ENCODE data around the gene PPP2R1B.

Gene PPP2R1B

GRCh38 chr11:111698852-111699559 lies 67.2 kb downstream of the PPP2R1B start:
- Histone ChIP-seq H3K27me3 (ENCODE audit: insufficient read depth, poor library complexity, severe bottlenecking) (no peaks in the 10 kb centered on the region), H3K27ac (replicated peaks) (no peak overlapping the region), H3K4me3 (replicated peaks; ENCODE audit: insufficient read depth, low read length) (no peak overlapping the region)
- DNase-seq (ENCODE audit: low read depth in 1 of 2, low spot score in 1 of 2): no peak
- no peak for TF ChIP-seq CTCF (IDR thresholded peaks at IDR 0.05; ENCODE audit: insufficient read depth, low read length)
- no peak for TF ChIP-seq SPI1 (IDR thresholded peaks at IDR 0.05; ENCODE audit: borderline replicate concordance, low read depth)
- TF ChIP-seq REST (IDR thresholded peaks at IDR 0.05; ENCODE audit: insufficient replicate concordance, low read depth): no peak
- TF ChIP-seq GABPA (IDR thresholded peaks at IDR 0.05; ENCODE audit: low read depth): no peak
- TF ChIP-seq POLR2AphosphoS5 (IDR thresholded peaks at IDR 0.05; ENCODE audit: low read depth): no peak

GRCh38 chr11:111697933-111698371 lies 68.2 kb downstream of the PPP2R1B start:
- no peaks in the 10 kb centered on the region for H3K27me3 ChIP-seq (ENCODE audit: insufficient read depth, poor library complexity, severe bottlenecking)
- DNase-seq (ENCODE audit: low read depth in 1 of 2, low spot score in 1 of 2): no peak
- H3K4me3 ChIP-seq (replicated peaks; ENCODE audit: insufficient read depth, low read length): no peak overlapping the region
- no peak for TF ChIP-seq CTCF (IDR thresholded peaks at IDR 0.05; ENCODE audit: insufficient read depth, low read length)
- TF ChIP-seq POLR2AphosphoS5 (IDR thresholded peaks at IDR 0.05; ENCODE audit: low read depth): no peak
- no peak for TF ChIP-seq SPI1 (IDR thresholded peaks at IDR 0.05; ENCODE audit: borderline replicate concordance, low read depth)
- TF ChIP-seq GABPA (IDR thresholded peaks at IDR 0.05; ENCODE audit: low read depth): no peak
- no peak for TF ChIP-seq REST (IDR thresholded peaks at IDR 0.05; ENCODE audit: insufficient replicate concordance, low read depth)
- H3K27ac ChIP-seq (replicated peaks): no peak overlapping the region

GRCh38 chr11:111696556-111696955 lies 69.6 kb downstream of the PPP2R1B start:
- H3K27ac ChIP-seq (replicated peaks): no peak overlapping the region
- no peak for DNase-seq (ENCODE audit: low read depth in 1 of 2, low spot score in 1 of 2)
- no peak for TF ChIP-seq GABPA (IDR thresholded peaks at IDR 0.05; ENCODE audit: low read depth)
- no peak for TF ChIP-seq REST (IDR thresholded peaks at IDR 0.05; ENCODE audit: insufficient replicate concordance, low read depth)
- TF ChIP-seq CTCF (IDR thresholded peaks at IDR 0.05; ENCODE audit: insufficient read depth, low read length): no peak
- no peak for TF ChIP-seq POLR2AphosphoS5 (IDR thresholded peaks at IDR 0.05; ENCODE audit: low read depth)
- no peak for TF ChIP-seq SPI1 (IDR thresholded peaks at IDR 0.05; ENCODE audit: borderline replicate concordance, low read depth)
- no peak overlapping the region for H3K4me3 ChIP-seq (replicated peaks; ENCODE audit: insufficient read depth, low read length)
- no peaks in the 10 kb centered on the region for H3K27me3 ChIP-seq (ENCODE audit: insufficient read depth, poor library complexity, severe bottlenecking)

Data from HL-60 (cell line).